ENCODE measurements around the gene GJD3. TPM values are rescaled to one million over a fixed set of nuclear protein-coding genes. Genes with fewer than 3 reads are reported as not detected.

The GJD3 gene
- total RNA-seq, 1 donor from 2014 or later = not detected

- no peaks in the 10 kb centered on the region for H3K36me3 ChIP-seq
- no peak for DNase-seq (ENCODE audit: low spot score)
- no peak overlapping the region for H3K27ac ChIP-seq
- Mint-ChIP-seq H3K4me1 (peaks cover 76% of the 10 kb centered on the region), H3K27ac (no peak overlapping the region), H3K9me3 (no peaks in the 10 kb centered on the region), H3K27me3 (ENCODE audit: insufficient read depth, low read depth) (peaks cover 9% of the 10 kb centered on the region), H3K4me3 (peak overlapping the region; percentile 78), H3K36me3 (peaks cover 4% of the 10 kb centered on the region)
- H3K79me2 ChIP-seq (ENCODE audit: low read depth) = no peaks in the 10 kb centered on the region
- H3K4me3 ChIP-seq = no peak overlapping the region
- H3K9me3 ChIP-seq (ENCODE audit: low read depth) = no peaks in the 10 kb centered on the region
- no peak overlapping the region for H3K9ac ChIP-seq
- no peak for TF ChIP-seq CTCF (IDR thresholded peaks at IDR 0.05)
- TF ChIP-seq EZH2 (IDR thresholded peaks at IDR 0.05) = no peak
- TF ChIP-seq EZH2phosphoT487 (IDR thresholded peaks at IDR 0.05) = no peak
- H3K4me1 ChIP-seq = peaks cover 76% of the 10 kb centered on the region
- H2AFZ ChIP-seq (replicated peaks) = no peak overlapping the region
- H3K27me3 ChIP-seq = peaks cover 52% of the 10 kb centered on the region
- H3K4me2 ChIP-seq = peak overlapping the region; percentile 98
- H3F3A ChIP-seq (ENCODE audit: low read depth) = peaks cover 39% of the 10 kb centered on the region
- peaks cover 85% of the 10 kb centered on the region for H4K20me1 ChIP-seq (ENCODE audit: low read depth)
Measured at GRCh38 chr17:40345994-40346764, 18.4 kb downstream of the GJD3 start.

- Histone ChIP-seq H3K27ac (no peak overlapping the region), H3K9ac (no peak overlapping the region), H3F3A (ENCODE audit: low read depth) (peaks cover 47% of the 10 kb centered on the region), H3K4me1 (peaks cover 75% of the 10 kb centered on the region), H4K20me1 (ENCODE audit: low read depth) (peaks cover 88% of the 10 kb centered on the region), H3K4me3 (peak overlapping the region; percentile 60), H3K4me2 (peak overlapping the region; percentile 98), H3K9me3 (ENCODE audit: low read depth) (no peaks in the 10 kb centered on the region), H3K36me3 (no peaks in the 10 kb centered on the region), H2AFZ (replicated peaks) (peak overlapping the region; percentile 81), H3K79me2 (ENCODE audit: low read depth) (no peaks in the 10 kb centered on the region), H3K27me3 (peaks cover 60% of the 10 kb centered on the region)
- peaks cover 74% of the 10 kb centered on the region for H3K4me1 Mint-ChIP-seq
- TF ChIP-seq EZH2phosphoT487 (IDR thresholded peaks at IDR 0.05) = no peak
- TF ChIP-seq CTCF (IDR thresholded peaks at IDR 0.05) = no peak
- H3K27ac Mint-ChIP-seq = no peak overlapping the region
- DNase-seq (ENCODE audit: low spot score) = peak; percentile 90
- peaks cover 9% of the 10 kb centered on the region for H3K27me3 Mint-ChIP-seq (ENCODE audit: insufficient read depth, low read depth)
- peaks cover 4% of the 10 kb centered on the region for H3K36me3 Mint-ChIP-seq
- H3K4me3 Mint-ChIP-seq = peak overlapping the region; percentile 78
- no peaks in the 10 kb centered on the region for H3K9me3 Mint-ChIP-seq
Measured at GRCh38 chr17:40345161-40345993, 19.2 kb downstream of the GJD3 start.

GRCh38 chr17:40344421-40345160, 19.9 kb downstream of the GJD3 start:
- peaks cover 9% of the 10 kb centered on the region for H3K27me3 Mint-ChIP-seq (ENCODE audit: insufficient read depth, low read depth)
- peak overlapping the region; percentile 60 for H3K4me3 ChIP-seq
- H3K9me3 Mint-ChIP-seq = no peaks in the 10 kb centered on the region
- H3K4me2 ChIP-seq = peak overlapping the region; percentile 98
- no peaks in the 10 kb centered on the region for H3K9me3 ChIP-seq (ENCODE audit: low read depth)
- H4K20me1 ChIP-seq (ENCODE audit: low read depth) = peaks cover 89% of the 10 kb centered on the region
- peaks cover 4% of the 10 kb centered on the region for H3K36me3 Mint-ChIP-seq
- H3K27ac Mint-ChIP-seq = no peak overlapping the region
- peaks cover 68% of the 10 kb centered on the region for H3K4me1 ChIP-seq
- no peak for DNase-seq (ENCODE audit: low spot score)
- H3K27ac ChIP-seq = no peak overlapping the region
- no peaks in the 10 kb centered on the region for H3K79me2 ChIP-seq (ENCODE audit: low read depth)
- H3K36me3 ChIP-seq = no peaks in the 10 kb centered on the region
- H3K9ac ChIP-seq = no peak overlapping the region
- TF ChIP-seq EZH2phosphoT487 (IDR thresholded peaks at IDR 0.05) (no peak), CTCF (IDR thresholded peaks at IDR 0.05) (no peak), EZH2 (IDR thresholded peaks at IDR 0.05) (no peak)
- peaks cover 49% of the 10 kb centered on the region for H3F3A ChIP-seq (ENCODE audit: low read depth)
- peaks cover 68% of the 10 kb centered on the region for H3K27me3 ChIP-seq
- H3K4me3 Mint-ChIP-seq = peak overlapping the region; percentile 78
- peaks cover 68% of the 10 kb centered on the region for H3K4me1 Mint-ChIP-seq
- no peak overlapping the region for H2AFZ ChIP-seq (replicated peaks)

Measured in neural progenitor cell (in vitro differentiated cells).